Endothelial cell of umbilical vein (primary cell): ENCODE results near the gene RCAN3. TPM values are rescaled to one million over a fixed set of nuclear protein-coding genes. Genes with fewer than 3 reads are reported as not detected.

Experiments used
- BruUV-seq: library from RNA; stranded (reverse); fragments of 400-500 nt; replicated peaks from 2 replicates; lab custom pipeline; 2021; lab: Mats Ljungman, UMichigan
- CTCF ChIA-PET: fragments of 300-600, 350-600 bp; sonication (Branson Sonifier 250); formaldehyde crosslinking; loops from one replicate; lab custom pipeline; 2021; ENCODE audit warnings: antibody characterized with exemption, inconsistent platforms; lab: Charles Lee
- POLR2A ChIA-PET: fragments of 300-600, 350-600 bp; sonication (Branson Sonifier 250); formaldehyde crosslinking; loops from one replicate; lab custom pipeline; 2021; ENCODE audit warnings: antibody characterized with exemption, inconsistent platforms; lab: Charles Lee
- DNase-seq: peaks from one replicate; pipeline ENCODE4 v3.0.0-alpha.2; 2011; ENCODE audit warnings: low read depth, low spot score
- FAIRE-seq: peaks from 2 replicates; lab custom pipeline; 2011; peaks lifted over from hg19 to GRCh38; lab: Jason Lieb, UNC
- H2AFZ ChIP-seq: 2 replicates; pipeline ENCODE4 v1.6.0; 2012; ENCODE audit warnings: low read depth, low read length, control low read depth, inconsistent platforms
- H3K27ac ChIP-seq: 2 replicates; pipeline ENCODE4 v1.5.1; 2011; ENCODE audit warnings: low read depth, mild to moderate bottlenecking, control low read depth, low read length, moderate library complexity; ENCODE audit not compliant: insufficient read depth
- H3K27me3 ChIP-seq, 2 experiments: 2 replicates each; pipeline versions ENCODE4 v1.6.0 to v1.6.1; 2011; ENCODE audit warnings: low read length in 2 of 2, mixed read lengths in 1 of 2; ENCODE audit not compliant: control insufficient read depth in 2 of 2, insufficient read depth in 2 of 2
- H3K36me3 ChIP-seq, 2 experiments: 2 replicates in 1 of 2; 3 replicates in 1 of 2; pipeline ENCODE4 v1.5.1; 2011; ENCODE audit warnings: low read length in 2 of 2, mild to moderate bottlenecking in 1 of 2, moderate library complexity in 1 of 2; ENCODE audit not compliant: control insufficient read depth in 2 of 2, insufficient read depth in 2 of 2; ENCODE audit errors: extremely low read depth in 1 of 2
- H3K4me1 ChIP-seq: 3 replicates; pipeline ENCODE4 v1.5.1; 2011; ENCODE audit warnings: mild to moderate bottlenecking, low read length; ENCODE audit not compliant: control insufficient read depth, insufficient read depth; ENCODE audit errors: extremely low read depth
- H3K4me2 ChIP-seq: 2 replicates; pipeline ENCODE4 v1.6.1; 2011; ENCODE audit warnings: low read length, control low read depth, mixed read lengths; ENCODE audit not compliant: insufficient read depth
- H3K4me3 ChIP-seq, 3 experiments: fragments of 200-600 bp in 1 of 3; sonication (generic), shearing (Covaris generic) in 1 of 3; replicated peaks in 1 of 3; 2 replicates each; pipeline ENCODE4 v1.5.1; 2011 to 2016; ENCODE audit warnings: control low read depth in 3 of 3, low read length in 3 of 3, mild to moderate bottlenecking in 2 of 3, inconsistent platforms in 1 of 3, low read depth in 1 of 3, moderate library complexity in 1 of 3; ENCODE audit not compliant: insufficient read depth in 1 of 3
- H3K79me2 ChIP-seq: 2 replicates; pipeline ENCODE4 v1.6.0; 2012; ENCODE audit warnings: low read length, inconsistent platforms; ENCODE audit not compliant: control insufficient read depth, insufficient read depth
- H3K9ac ChIP-seq: replicated peaks from 2 replicates; pipeline ENCODE3; 2011; ENCODE audit warnings: low read length, control low read depth; ENCODE audit not compliant: insufficient read depth; ENCODE audit errors: extremely low read depth
- H3K9me1 ChIP-seq: replicated peaks from 3 replicates; pipeline ENCODE4 v1.6.0; 2011; ENCODE audit warnings: mild to moderate bottlenecking, low read length; ENCODE audit not compliant: control insufficient read depth, insufficient read depth; ENCODE audit errors: extremely low read depth
- H3K9me3 ChIP-seq: replicated peaks from 2 replicates; pipeline ENCODE4 v1.5.1; 2012; ENCODE audit warnings: low read length, inconsistent platforms; ENCODE audit not compliant: control insufficient read depth, insufficient read depth
- H4K20me1 ChIP-seq: replicated peaks from 2 replicates; pipeline ENCODE3; 2011; ENCODE audit warnings: mild to moderate bottlenecking, low read length; ENCODE audit not compliant: control insufficient read depth, insufficient read depth; ENCODE audit errors: extremely low read depth
- CTCF ChIP-seq, 2 donors: IDR thresholded peaks; 1 replicate in 1 of 2; 2 replicates in 1 of 2; pipeline ENCODE4 v1.5.1; 2011; ENCODE audit warnings: low read length in 2 of 2, mild to moderate bottlenecking in 2 of 2, moderate library complexity in 2 of 2, control low read depth in 1 of 2, inconsistent platforms in 1 of 2, low read depth in 1 of 2; ENCODE audit not compliant: insufficient read depth in 1 of 2; ENCODE audit errors: extremely low read depth in 1 of 2
- EZH2 ChIP-seq: IDR thresholded peaks from 2 replicates; pipeline ENCODE4 v1.6.1; 2012; ENCODE audit warnings: borderline replicate concordance, low read depth, mild to moderate bottlenecking, moderate library complexity, low read length, inconsistent platforms; ENCODE audit not compliant: severe bottlenecking
- FOS ChIP-seq: IDR thresholded peaks from 2 replicates; pipeline ENCODE4 v1.6.1; 2011; ENCODE audit warnings: mild to moderate bottlenecking, low read length, moderate library complexity, borderline replicate concordance; ENCODE audit not compliant: insufficient read depth
- GATA2 ChIP-seq: IDR thresholded peaks from 2 replicates; pipeline ENCODE4 v1.7.0; 2011; ENCODE audit warnings: low read depth, mild to moderate bottlenecking, moderate library complexity, mixed read lengths, low read length; ENCODE audit not compliant: insufficient read length, insufficient read depth
- JUN ChIP-seq: IDR thresholded peaks from 2 replicates; pipeline ENCODE4 v1.6.1; 2011; ENCODE audit warnings: borderline replicate concordance, low read depth; ENCODE audit not compliant: insufficient read length, insufficient read depth
- MAX ChIP-seq: IDR thresholded peaks from 2 replicates; pipeline ENCODE4 v1.6.1; 2011; ENCODE audit not compliant: insufficient read depth, insufficient read length
- MYC ChIP-seq: IDR thresholded peaks from one replicate; pipeline ENCODE4 v1.6.1; 2011; ENCODE audit warnings: mild to moderate bottlenecking, low read depth, low read length
- POLR2A ChIP-seq: IDR thresholded peaks from 2 replicates; pipeline ENCODE4 v1.6.1; 2012; ENCODE audit warnings: low read depth, mild to moderate bottlenecking, control low read depth, low read length
- POLR2AphosphoS5 ChIP-seq: IDR thresholded peaks from 2 replicates; pipeline ENCODE4 v1.6.1; 2012; ENCODE audit warnings: low read depth, mild to moderate bottlenecking, control low read depth, low read length, moderate library complexity; ENCODE audit not compliant: insufficient read depth
- dilution Hi-C: fragments of 300-500 bp; cut with MboI; formaldehyde crosslinking; loops from one replicate; pipeline ENCODE4 v1.15.0; 2019; ENCODE audit warnings: low sequenced_read_pairs; ENCODE audit not compliant: extremely low pct_ligation_motif_present
- intact Hi-C: fragments of 100-400 bp; cut with micrococcal nuclease; formaldehyde crosslinking; loops from one replicate; pipeline ENCODE4 v1.10.0; 2022
- polyA plus RNA-seq, 4 experiments: library from polyadenylated mRNA; depleted of rRNA in 3 of 4; stranded (reverse) in 3 of 4; unstranded in 1 of 4; fragments of >200 nt; gene quantifications; 2 replicates each; pipeline versions ENCODE4 v1.2.1 to v1.2.3, GENCODE V29; 2011 to 2012; ENCODE audit warnings: missing spikeins in 1 of 4
- total RNA-seq: library from RNA; stranded (reverse); gene quantifications from 2 replicates; pipeline ENCODE4 v1.2.3, GENCODE V29; 2021

Gene RCAN3
- total and polyA plus RNA-seq, 2 donors (not counting 3 experiments of a cell fraction or from before 2014, with no cell fraction given): 0.99 to 5.1 TPM

DNA sequence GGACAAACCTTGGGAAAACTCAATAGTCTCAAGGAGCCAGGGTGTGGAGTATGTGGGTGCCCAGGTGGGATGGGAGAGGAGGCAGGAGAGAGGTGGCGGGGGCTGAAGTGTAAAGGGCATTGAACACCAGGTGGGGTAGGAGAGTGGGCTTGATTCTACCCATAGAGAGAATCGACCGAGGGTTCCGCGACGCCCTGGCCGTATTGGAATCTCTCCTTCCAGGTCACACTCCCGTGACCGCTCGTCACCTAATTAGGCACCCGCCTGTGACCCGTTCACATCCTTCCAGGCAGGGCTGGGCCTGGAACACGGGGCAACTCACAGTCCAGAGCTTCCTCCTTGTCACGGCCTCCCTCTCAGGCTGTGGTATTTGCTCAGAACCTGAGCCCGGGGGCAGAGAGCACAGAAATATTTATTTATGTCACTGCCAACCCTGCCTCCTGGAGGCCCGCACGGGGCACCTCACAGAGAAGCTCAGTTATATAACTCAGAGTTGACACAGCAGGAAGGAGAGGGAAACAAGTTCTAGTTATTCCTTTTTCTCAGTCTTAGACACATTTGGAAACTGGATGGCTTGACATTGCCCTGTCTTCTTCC lies 65.3 kb downstream of the RCAN3 start:
- TF ChIP-seq POLR2AphosphoS5 (no peak), EZH2 (no peak), JUN (no peak), MAX (no peak), MYC (no peak)
- Histone ChIP-seq H3K4me3 (no peak overlapping the region), H3K4me1 (no peaks in the 10 kb centered on the region), H3K36me3 (no peaks in the 10 kb centered on the region), H3K27ac (no peak overlapping the region), H3K9ac (no peak overlapping the region), H4K20me1 (no peaks in the 10 kb centered on the region), H3K9me1 (no peaks in the 10 kb centered on the region), H3K79me2 (no peaks in the 10 kb centered on the region), H2AFZ (no peak overlapping the region), H3K27me3 (peaks cover 2 to 4% of the 10 kb centered on the region in 2 experiments), H3K4me2 (no peak overlapping the region), H3K9me3 (no peaks in the 10 kb centered on the region)
- no peak for DNase-seq
- intact Hi-C loops: no loop called here
- ChIA-PET POLR2A (no interaction called here), CTCF (no interaction called here)
- dilution Hi-C loops: no loop called here
- BruUV-seq: no TSS peak
- no peak for FAIRE-seq

DNA sequence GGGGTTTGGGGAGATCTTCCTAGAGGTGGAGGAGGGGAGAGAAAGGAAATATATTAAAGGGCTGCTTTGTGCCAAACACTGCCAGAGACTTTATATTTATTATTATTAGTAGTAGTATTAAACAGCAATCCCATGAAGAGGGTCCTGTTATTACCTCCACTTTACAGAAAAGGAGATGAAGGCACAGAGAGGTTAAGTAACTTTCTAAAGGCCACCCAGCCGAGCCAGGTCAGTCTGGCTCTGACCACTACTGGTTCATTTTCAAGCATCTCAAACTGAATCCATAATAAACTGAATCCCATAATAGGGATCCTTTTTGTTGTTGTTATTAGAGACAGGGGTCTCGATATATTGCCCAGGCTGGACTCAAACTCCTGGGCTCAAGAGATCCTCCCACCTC lies 65.8 kb downstream of the RCAN3 start:
- ChIA-PET CTCF (no interaction called here), POLR2A (no interaction called here)
- Histone ChIP-seq H3K79me2 (no peaks in the 10 kb centered on the region), H3K4me3 (no peak overlapping the region), H3K4me2 (no peak overlapping the region), H4K20me1 (no peaks in the 10 kb centered on the region), H3K9me3 (no peaks in the 10 kb centered on the region), H3K4me1 (no peaks in the 10 kb centered on the region), H3K9ac (no peak overlapping the region), H3K27ac (no peak overlapping the region), H3K27me3 (peaks cover 2 to 3% of the 10 kb centered on the region in 2 experiments), H2AFZ (no peak overlapping the region), H3K36me3 (no peaks in the 10 kb centered on the region), H3K9me1 (no peaks in the 10 kb centered on the region)
- no peak for DNase-seq
- intact Hi-C loops: no loop called here
- no peak for TF ChIP-seq EZH2
- no peak for TF ChIP-seq MAX
- TF ChIP-seq GATA2: no peak
- TF ChIP-seq JUN: no peak
- no peak for TF ChIP-seq POLR2A
- no peak for TF ChIP-seq FOS
- no peak for TF ChIP-seq POLR2AphosphoS5
- TF ChIP-seq CTCF (IDR thresholded peaks at IDR 0.05; ENCODE audit: extremely low read depth in 1 of 2, insufficient read depth in 1 of 2, low read depth in 1 of 2, low read length in 2 of 2): no peak
- TF ChIP-seq MYC: no peak
- dilution Hi-C loops: no loop called here
- FAIRE-seq: no peak
- no TSS peak for BruUV-seq
